ENCODE data around the gene SLC5A2. TPM values are rescaled to one million over a fixed set of nuclear protein-coding genes. Genes with fewer than 3 reads are reported as not detected.

SLC5A2 gene
- total and polyA plus RNA-seq, 7 donors: 0.08 to 0.35 (median 0.26) TPM; not detected in 4

DNA sequence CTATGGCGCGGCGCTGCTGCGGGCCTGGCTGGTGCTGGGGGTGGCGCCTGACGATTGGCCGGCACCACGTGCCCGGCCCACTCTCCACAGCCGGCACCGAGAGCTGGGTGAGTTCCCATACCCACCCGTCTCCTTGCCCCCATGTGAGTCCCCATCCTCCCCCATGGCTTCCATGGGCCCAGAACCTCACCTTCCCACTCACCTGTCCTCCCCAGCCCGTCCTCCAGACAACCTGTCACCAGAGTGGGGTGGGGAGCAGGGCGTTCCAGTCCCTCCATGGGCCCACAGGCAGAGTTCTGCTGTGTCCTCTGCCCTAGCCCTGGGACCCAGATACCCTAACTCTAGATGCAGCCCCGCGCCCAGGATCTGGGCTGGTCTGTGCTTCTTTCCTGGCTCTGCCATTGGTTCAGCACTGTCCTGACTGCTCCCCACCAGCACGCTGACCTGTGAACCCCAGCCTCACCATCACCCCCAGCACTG, 18.1 kb upstream of the SLC5A2 start:
- Histone ChIP-seq H3K4me3 (no peak overlapping the region), H3K9me3 (no peaks in the 10 kb centered on the region), H3K36me3 (ENCODE audit: insufficient read depth in 1 of 2, low read depth in 1 of 2) (peaks cover 6 to 68% of the 10 kb centered on the region in 2 donors), H3K4me1 (peaks cover 15% of the 10 kb centered on the region), H3K27me3 (ENCODE audit: insufficient read depth in 3 of 3, low read length in 2 of 3) (no peaks in the 10 kb centered on the region), H3K27ac (no peak overlapping the region)
- DNase-seq (peak in 1 of 2 donors; percentile 37), ATAC-seq (no peak)
- intact Hi-C loops (cut with DNase I): loop anchor here in 1 of 2 donors (10.0 kb wide), 2 partner anchors 240 to 400 kb away; no protein-coding TSS in a partner anchor
- WGBS, 3 donors: 91 to 95% (median 94%) methylated on average over 13 to 17 of the region's 17 CpGs
- no peak for TF ChIP-seq CTCF (IDR thresholded peaks at IDR 0.05)

GRCh38 chr16:31465788-31466370, 17.0 kb upstream of the SLC5A2 start:
- no peak overlapping the region for H3K4me3 ChIP-seq
- no peak overlapping the region for H3K27ac ChIP-seq
- H3K9me3 ChIP-seq: no peaks in the 10 kb centered on the region
- H3K4me1 ChIP-seq: peaks cover 6% of the 10 kb centered on the region
- ATAC-seq: no peak
- peak in 1 of 2 donors; percentile 48 for DNase-seq
- TF ChIP-seq CTCF (IDR thresholded peaks at IDR 0.05): no peak
- H3K36me3 ChIP-seq (ENCODE audit: insufficient read depth in 1 of 2, low read depth in 1 of 2): peaks cover 6 to 66% of the 10 kb centered on the region in 2 donors
- 91 to 93% (median 92%) methylated on average over 17 to 20 of the region's 20 CpGs for WGBS, 3 donors
- intact Hi-C loops (cut with DNase I): loop anchor here in 1 of 2 donors (10.0 kb wide), 2 partner anchors 239 to 399 kb away; no protein-coding TSS in a partner anchor
- H3K27me3 ChIP-seq (ENCODE audit: insufficient read depth in 3 of 3, low read length in 2 of 3): no peaks in the 10 kb centered on the region

DNA sequence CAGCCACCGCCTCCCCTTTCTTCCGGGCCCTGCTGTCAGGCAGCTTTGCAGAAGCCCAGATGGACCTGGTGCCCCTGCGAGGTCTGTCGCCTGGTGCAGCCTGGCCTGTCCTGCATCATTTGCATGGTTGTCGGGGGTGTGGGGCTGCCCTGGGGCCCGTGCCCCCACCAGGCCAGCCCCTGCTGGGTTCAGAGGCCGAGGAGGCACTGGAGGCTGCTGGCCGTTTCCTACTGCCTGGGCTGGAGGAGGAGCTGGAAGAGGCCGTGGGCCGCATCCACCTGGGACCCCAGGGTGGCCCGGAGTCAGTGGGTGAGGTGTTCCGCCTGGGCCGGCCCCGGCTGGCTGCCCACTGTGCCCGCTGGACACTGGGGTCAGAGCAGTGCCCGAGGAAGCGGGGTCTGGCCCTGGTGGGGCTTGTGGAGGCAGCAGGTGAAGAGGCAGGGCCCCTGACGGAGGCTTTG, 16.5 kb upstream of the SLC5A2 start:
- WGBS, 3 donors: 93 to 96% (median 94%) methylated on average over 16 to 18 of the region's 18 CpGs

DNA sequence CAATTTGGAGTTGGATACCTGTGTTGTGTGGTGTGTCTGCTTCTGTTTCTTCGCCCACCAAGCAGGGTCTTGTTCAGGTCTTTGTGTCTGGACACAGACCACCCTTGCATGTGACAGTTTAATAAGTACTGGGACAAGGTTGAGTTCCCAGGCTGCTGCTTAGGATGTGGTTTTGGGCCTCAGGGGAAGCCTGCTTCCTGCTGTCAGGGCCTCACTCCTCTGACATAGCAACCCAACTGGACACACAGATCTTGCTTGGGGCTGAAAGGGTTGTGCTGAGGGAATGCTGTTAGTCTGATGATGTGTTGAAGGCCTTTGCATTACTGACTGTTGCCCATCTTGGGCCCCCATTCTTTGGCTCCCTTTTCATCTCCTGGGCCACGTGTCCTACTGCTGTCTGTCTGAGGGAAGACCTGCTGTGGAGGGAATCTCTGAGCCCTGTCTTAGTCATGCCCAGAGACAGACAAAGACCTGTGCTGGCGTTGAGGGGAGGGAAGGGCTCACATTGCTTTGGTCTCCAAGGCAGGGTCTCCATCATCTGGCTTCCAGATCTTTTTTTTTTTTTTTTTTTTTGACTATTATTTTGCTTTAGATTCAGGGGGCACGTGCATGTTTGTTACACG, 15.7 kb upstream of the SLC5A2 start:
- intact Hi-C loops (cut with DNase I): loop anchor here in 1 of 2 donors (10.0 kb wide), 2 partner anchors 238 to 398 kb away; no protein-coding TSS in a partner anchor
- Histone ChIP-seq H3K4me3 (no peak overlapping the region), H3K9me3 (no peaks in the 10 kb centered on the region), H3K36me3 (ENCODE audit: insufficient read depth in 1 of 2, low read depth in 1 of 2) (peaks cover 5 to 52% of the 10 kb centered on the region in 2 donors), H3K4me1 (peaks cover 7% of the 10 kb centered on the region), H3K27ac (no peak overlapping the region), H3K27me3 (ENCODE audit: insufficient read depth in 3 of 3, low read length in 2 of 3) (no peaks in the 10 kb centered on the region)
- TF ChIP-seq CTCF (IDR thresholded peaks at IDR 0.05): no peak
- peak in 1 of 2 donors; percentile 12 for DNase-seq
- 81 to 83% (median 81%) methylated on average over 5 of the region's 5 CpGs for WGBS, 3 donors
- ATAC-seq: no peak

More for the DNA sequence above, 16.5 kb upstream of the SLC5A2 start:
- no peak overlapping the region for H3K4me3 ChIP-seq
- no peaks in the 10 kb centered on the region for H3K9me3 ChIP-seq
- ATAC-seq (peak in 1 of 4 donors; percentile 6), DNase-seq (peak in 1 of 2 donors; percentile 44)
- H3K27me3 ChIP-seq (ENCODE audit: insufficient read depth in 3 of 3, low read length in 2 of 3): no peaks in the 10 kb centered on the region
- intact Hi-C loops (cut with DNase I): loop anchor here in 1 of 2 donors (10.0 kb wide), 2 partner anchors 238 to 398 kb away; no protein-coding TSS in a partner anchor
- H3K27ac ChIP-seq: no peak overlapping the region
- peaks cover 6 to 60% of the 10 kb centered on the region in 2 donors for H3K36me3 ChIP-seq (ENCODE audit: insufficient read depth in 1 of 2, low read depth in 1 of 2)
- no peak for TF ChIP-seq CTCF (IDR thresholded peaks at IDR 0.05)
- H3K4me1 ChIP-seq: peaks cover 5% of the 10 kb centered on the region

Data from psoas muscle (tissue), 8 donors.